ENCODE results near the gene DDRGK1.

DNA sequence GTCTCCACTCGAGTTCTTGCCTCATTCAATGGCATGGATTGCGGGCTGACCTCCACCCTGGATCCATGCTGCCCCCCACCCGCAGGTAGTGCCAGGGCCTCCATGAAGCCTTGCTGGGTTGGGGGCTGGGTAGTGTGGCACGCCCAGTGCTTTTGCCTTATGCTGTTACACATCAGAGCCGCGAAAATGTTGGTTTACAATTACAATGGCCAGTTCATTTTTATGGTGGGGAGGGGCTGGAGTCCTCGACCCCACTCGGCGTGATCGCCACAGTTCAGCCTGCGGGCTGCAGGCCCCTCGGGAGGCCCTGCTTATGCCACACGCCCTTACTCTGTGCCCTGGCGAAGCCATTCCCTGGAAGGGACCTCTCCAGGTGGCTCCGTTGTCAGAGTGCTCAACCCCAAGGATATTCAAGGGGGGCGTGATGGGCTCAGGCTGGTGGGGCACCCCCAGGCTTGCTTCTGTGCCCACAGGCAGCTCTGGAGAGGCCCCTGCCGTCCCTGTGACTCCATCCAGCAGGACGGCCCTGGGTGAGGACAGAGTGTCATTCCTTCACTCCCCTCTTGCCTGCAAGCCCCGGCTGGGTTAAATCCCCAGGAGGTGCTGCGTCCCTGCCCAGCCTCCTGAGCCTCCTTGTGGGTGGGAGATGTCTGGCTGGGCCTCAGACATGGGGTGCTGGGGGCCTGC is 19.7 kb upstream of the DDRGK1 start:
- TF ChIP-seq POLR2AphosphoS5 (IDR thresholded peaks at IDR 0.05; ENCODE audit: low read depth, low read length) (no peak), SIN3A (IDR thresholded peaks at IDR 0.05; ENCODE audit: borderline replicate concordance, insufficient read depth, low read length) (no peak)

All from PFSK-1 (cell line).